ENCODE results near the gene RETREG3. TPM values are rescaled to one million over a fixed set of nuclear protein-coding genes. Genes with fewer than 3 reads are reported as not detected.
A peak's percentile ranks its signal among the peaks of the same experiment; 100 is the strongest.

The RETREG3 gene
- total and polyA plus RNA-seq, 9 of the 15 experiments (the other 6 are each of a cell fraction or from before 2014, with no cell fraction given) = 4.1 to 39.0 (median 16.9) TPM

- TF ChIP-seq TRIM25 (IDR thresholded peaks at IDR 0.05; ENCODE audit: borderline replicate concordance) (peak; percentile 55), ZNF347 (CRISPR knock-in tag; IDR thresholded peaks at IDR 0.05; ENCODE audit: low read depth) (no peak), ZNF121 (CRISPR knock-in tag; conservative IDR thresholded peaks at IDR 0.05) (no peak), ZNF384 (IDR thresholded peaks at IDR 0.05; ENCODE audit: low read depth, low read length) (peak; percentile 99), PRPF4 (IDR thresholded peaks at IDR 0.05; ENCODE audit: insufficient read depth, low read depth, low read length, poor library complexity, severe bottlenecking) (no peak), ILK (tag; IDR thresholded peaks at IDR 0.05; ENCODE audit: borderline replicate concordance, low read depth) (no peak), GATAD2A (IDR thresholded peaks at IDR 0.05) (no peak), EP300 (IDR thresholded peaks at IDR 0.05; ENCODE audit: low read length) (peak; percentile 55), ZNF79 (CRISPR knock-in tag; IDR thresholded peaks at IDR 0.05; ENCODE audit: low read depth) (no peak), RB1 (IDR thresholded peaks at IDR 0.05; ENCODE audit: low read depth) (peak; percentile 41), ZNF23 (CRISPR knock-in tag; IDR thresholded peaks at IDR 0.05) (no peak), PTBP1 (IDR thresholded peaks at IDR 0.05; ENCODE audit: low read depth, low read length) (no peak), JUNB (CRISPR knock-in tag; conservative IDR thresholded peaks at IDR 0.05) (no peak)
- TF ChIP-seq, protein P1, sequence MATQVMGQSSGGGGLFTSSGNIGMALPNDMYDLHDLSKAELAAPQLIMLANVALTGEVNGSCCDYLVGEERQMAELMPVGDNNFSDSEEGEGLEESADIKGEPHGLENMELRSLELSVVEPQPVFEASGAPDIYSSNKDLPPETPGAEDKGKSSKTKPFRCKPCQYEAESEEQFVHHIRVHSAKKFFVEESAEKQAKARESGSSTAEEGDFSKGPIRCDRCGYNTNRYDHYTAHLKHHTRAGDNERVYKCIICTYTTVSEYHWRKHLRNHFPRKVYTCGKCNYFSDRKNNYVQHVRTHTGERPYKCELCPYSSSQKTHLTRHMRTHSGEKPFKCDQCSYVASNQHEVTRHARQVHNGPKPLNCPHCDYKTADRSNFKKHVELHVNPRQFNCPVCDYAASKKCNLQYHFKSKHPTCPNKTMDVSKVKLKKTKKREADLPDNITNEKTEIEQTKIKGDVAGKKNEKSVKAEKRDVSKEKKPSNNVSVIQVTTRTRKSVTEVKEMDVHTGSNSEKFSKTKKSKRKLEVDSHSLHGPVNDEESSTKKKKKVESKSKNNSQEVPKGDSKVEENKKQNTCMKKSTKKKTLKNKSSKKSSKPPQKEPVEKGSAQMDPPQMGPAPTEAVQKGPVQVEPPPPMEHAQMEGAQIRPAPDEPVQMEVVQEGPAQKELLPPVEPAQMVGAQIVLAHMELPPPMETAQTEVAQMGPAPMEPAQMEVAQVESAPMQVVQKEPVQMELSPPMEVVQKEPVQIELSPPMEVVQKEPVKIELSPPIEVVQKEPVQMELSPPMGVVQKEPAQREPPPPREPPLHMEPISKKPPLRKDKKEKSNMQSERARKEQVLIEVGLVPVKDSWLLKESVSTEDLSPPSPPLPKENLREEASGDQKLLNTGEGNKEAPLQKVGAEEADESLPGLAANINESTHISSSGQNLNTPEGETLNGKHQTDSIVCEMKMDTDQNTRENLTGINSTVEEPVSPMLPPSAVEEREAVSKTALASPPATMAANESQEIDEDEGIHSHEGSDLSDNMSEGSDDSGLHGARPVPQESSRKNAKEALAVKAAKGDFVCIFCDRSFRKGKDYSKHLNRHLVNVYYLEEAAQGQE (IDR thresholded peaks at IDR 0.05; ENCODE audit: borderline replicate concordance) = peak; percentile 82
- TF ChIP-seq, protein P1 (CRISPR knock-in tag; IDR thresholded peaks at IDR 0.05; ENCODE audit: low read depth) = no peak
- TF ChIP-seq, protein P2, sequence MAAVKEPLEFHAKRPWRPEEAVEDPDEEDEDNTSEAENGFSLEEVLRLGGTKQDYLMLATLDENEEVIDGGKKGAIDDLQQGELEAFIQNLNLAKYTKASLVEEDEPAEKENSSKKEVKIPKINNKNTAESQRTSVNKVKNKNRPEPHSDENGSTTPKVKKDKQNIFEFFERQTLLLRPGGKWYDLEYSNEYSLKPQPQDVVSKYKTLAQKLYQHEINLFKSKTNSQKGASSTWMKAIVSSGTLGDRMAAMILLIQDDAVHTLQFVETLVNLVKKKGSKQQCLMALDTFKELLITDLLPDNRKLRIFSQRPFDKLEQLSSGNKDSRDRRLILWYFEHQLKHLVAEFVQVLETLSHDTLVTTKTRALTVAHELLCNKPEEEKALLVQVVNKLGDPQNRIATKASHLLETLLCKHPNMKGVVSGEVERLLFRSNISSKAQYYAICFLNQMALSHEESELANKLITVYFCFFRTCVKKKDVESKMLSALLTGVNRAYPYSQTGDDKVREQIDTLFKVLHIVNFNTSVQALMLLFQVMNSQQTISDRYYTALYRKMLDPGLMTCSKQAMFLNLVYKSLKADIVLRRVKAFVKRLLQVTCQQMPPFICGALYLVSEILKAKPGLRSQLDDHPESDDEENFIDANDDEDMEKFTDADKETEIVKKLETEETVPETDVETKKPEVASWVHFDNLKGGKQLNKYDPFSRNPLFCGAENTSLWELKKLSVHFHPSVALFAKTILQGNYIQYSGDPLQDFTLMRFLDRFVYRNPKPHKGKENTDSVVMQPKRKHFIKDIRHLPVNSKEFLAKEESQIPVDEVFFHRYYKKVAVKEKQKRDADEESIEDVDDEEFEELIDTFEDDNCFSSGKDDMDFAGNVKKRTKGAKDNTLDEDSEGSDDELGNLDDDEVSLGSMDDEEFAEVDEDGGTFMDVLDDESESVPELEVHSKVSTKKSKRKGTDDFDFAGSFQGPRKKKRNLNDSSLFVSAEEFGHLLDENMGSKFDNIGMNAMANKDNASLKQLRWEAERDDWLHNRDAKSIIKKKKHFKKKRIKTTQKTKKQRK (IDR thresholded peaks at IDR 0.05; ENCODE audit: borderline replicate concordance, low read depth, low read length) = no peak
Observed at GRCh38 chr17:42578282-42578869, 30.8 kb downstream of the RETREG3 start (continued).
